ENCODE data around the gene UNC5C.

The UNC5C gene

GRCh38 chr4:95265814-95266740 is 282.7 kb downstream of the UNC5C start:
- Histone ChIP-seq H3K9me2 (ENCODE audit: low read depth, low read length) (no peaks in the 10 kb centered on the region), H3F3A (ENCODE audit: insufficient read depth, low read length) (no peaks in the 10 kb centered on the region), H3K79me2 (ENCODE audit: insufficient read depth, low read length) (no peaks in the 10 kb centered on the region), H3K4me2 (ENCODE audit: low read length) (no peak overlapping the region), H3K4me3 (ENCODE audit: low read depth, low read length, poor library complexity, severe bottlenecking) (no peak overlapping the region), H3K27me3 (ENCODE audit: insufficient read depth, low read length) (no peaks in the 10 kb centered on the region), H3K36me3 (ENCODE audit: insufficient read depth, low read length) (no peaks in the 10 kb centered on the region), H3K27ac (ENCODE audit: low read depth, low read length, poor library complexity, severe bottlenecking) (no peak overlapping the region), H3K9me3 (ENCODE audit: low read length) (no peaks in the 10 kb centered on the region), H3K9ac (ENCODE audit: low read length) (no peak overlapping the region), H2AFZ (ENCODE audit: low read length) (no peak overlapping the region), H4K20me1 (ENCODE audit: insufficient read depth, low read length) (no peaks in the 10 kb centered on the region), H3K4me1 (ENCODE audit: insufficient read depth, low read length, severe bottlenecking) (no peaks in the 10 kb centered on the region)
- no peak for TF ChIP-seq EZH2 (IDR thresholded peaks at IDR 0.05; ENCODE audit: borderline replicate concordance, low read length)
- no peak for TF ChIP-seq CTCF (IDR thresholded peaks at IDR 0.05; ENCODE audit: low read length)

- TF ChIP-seq CTCF (IDR thresholded peaks at IDR 0.05; ENCODE audit: low read length) (no peak), EZH2 (IDR thresholded peaks at IDR 0.05; ENCODE audit: borderline replicate concordance, low read length) (no peak)
These were observed 283.9 kb downstream of the UNC5C start for GRCh38 chr4:95264843-95265242.

GRCh38 chr4:95263960-95264359 is 284.8 kb downstream of the UNC5C start:
- Histone ChIP-seq H3K9me3 (ENCODE audit: low read length) (no peaks in the 10 kb centered on the region), H3K9me2 (ENCODE audit: low read depth, low read length) (no peaks in the 10 kb centered on the region), H3K4me1 (ENCODE audit: insufficient read depth, low read length, severe bottlenecking) (no peaks in the 10 kb centered on the region), H3K27me3 (ENCODE audit: insufficient read depth, low read length) (no peaks in the 10 kb centered on the region), H2AFZ (ENCODE audit: low read length) (no peak overlapping the region), H3K4me2 (ENCODE audit: low read length) (no peak overlapping the region), H3K9ac (ENCODE audit: low read length) (no peak overlapping the region), H3F3A (ENCODE audit: insufficient read depth, low read length) (no peaks in the 10 kb centered on the region), H3K36me3 (ENCODE audit: insufficient read depth, low read length) (no peaks in the 10 kb centered on the region), H3K27ac (ENCODE audit: low read depth, low read length, poor library complexity, severe bottlenecking) (no peak overlapping the region), H4K20me1 (ENCODE audit: insufficient read depth, low read length) (no peaks in the 10 kb centered on the region), H3K4me3 (ENCODE audit: low read depth, low read length, poor library complexity, severe bottlenecking) (no peak overlapping the region), H3K79me2 (ENCODE audit: insufficient read depth, low read length) (no peaks in the 10 kb centered on the region)
- TF ChIP-seq EZH2 (IDR thresholded peaks at IDR 0.05; ENCODE audit: borderline replicate concordance, low read length) (no peak), CTCF (IDR thresholded peaks at IDR 0.05; ENCODE audit: low read length) (no peak)

More at GRCh38 chr4:95264843-95265242, 283.9 kb downstream of the UNC5C start:
- no peaks in the 10 kb centered on the region for H3K9me3 ChIP-seq (ENCODE audit: low read length)
- no peak overlapping the region for H3K4me2 ChIP-seq (ENCODE audit: low read length)
- no peak overlapping the region for H3K9ac ChIP-seq (ENCODE audit: low read length)
- no peak overlapping the region for H3K4me3 ChIP-seq (ENCODE audit: low read depth, low read length, poor library complexity, severe bottlenecking)
- no peaks in the 10 kb centered on the region for H4K20me1 ChIP-seq (ENCODE audit: insufficient read depth, low read length)
- H3F3A ChIP-seq (ENCODE audit: insufficient read depth, low read length), result no peaks in the 10 kb centered on the region
- H3K36me3 ChIP-seq (ENCODE audit: insufficient read depth, low read length), result no peaks in the 10 kb centered on the region
- no peaks in the 10 kb centered on the region for H3K79me2 ChIP-seq (ENCODE audit: insufficient read depth, low read length)
- no peaks in the 10 kb centered on the region for H3K27me3 ChIP-seq (ENCODE audit: insufficient read depth, low read length)
- H3K4me1 ChIP-seq (ENCODE audit: insufficient read depth, low read length, severe bottlenecking), result no peaks in the 10 kb centered on the region
- H3K9me2 ChIP-seq (ENCODE audit: low read depth, low read length), result no peaks in the 10 kb centered on the region
- H3K27ac ChIP-seq (ENCODE audit: low read depth, low read length, poor library complexity, severe bottlenecking), result no peak overlapping the region
- no peak overlapping the region for H2AFZ ChIP-seq (ENCODE audit: low read length)
